Adrenal gland (tissue), 12 donors: ENCODE data around the gene SYNDIG1. TPM values are rescaled to one million over a fixed set of nuclear protein-coding genes. Genes with fewer than 3 reads are reported as not detected.

Experiments
- DNase-seq, 7 donors: peaks; one replicate each; pipeline ENCODE4 v3.0.0-alpha.2; 2019 to 2020
- H3K27ac ChIP-seq, 5 donors: fragments of 200-600 bp; sonication (generic) in 4 of 5; 1 replicate in 3 of 5; 2 replicates in 2 of 5; pipeline versions ENCODE4 v1.5.1 to v1.8.0; 2016 to 2020; ENCODE audit warnings: mild to moderate bottlenecking in 1 of 5
- H3K27me3 ChIP-seq: fragments of 200-600 bp; 2 replicates; pipeline ENCODE4 v1.8.0; 2021
- H3K36me3 ChIP-seq, 2 donors: fragments of 200-600 bp; replicated peaks in 1 of 2; 1 replicate in 1 of 2; 2 replicates in 1 of 2; pipeline versions ENCODE4 v1.5.1 to v1.8.0; 2018 to 2022
- H3K4me1 ChIP-seq, 2 donors: fragments of 200-600 bp; replicated peaks in 1 of 2; 1 replicate in 1 of 2; 2 replicates in 1 of 2; pipeline versions ENCODE4 v1.5.1 to v1.8.0; 2018 to 2021
- H3K4me3 ChIP-seq, 4 donors: fragments of 200-600 bp; sonication (generic) in 3 of 4; one replicate each; pipeline ENCODE4 v1.5.1; 2016 to 2018
- H3K9me3 ChIP-seq, 3 donors: fragments of 200-600 bp; sonication (generic) in 1 of 3; replicated peaks in 1 of 3; 1 replicate in 2 of 3; 2 replicates in 1 of 3; pipeline versions ENCODE4 v1.5.1 to v1.8.0; 2016 to 2021
- POLR2A ChIP-seq, 2 donors: fragments of 450-650 bp; IDR thresholded peaks; one replicate each; pipeline ENCODE4 v1.6.1; 2017; ENCODE audit warnings: antibody characterized with exemption in 2 of 2, mild to moderate bottlenecking in 2 of 2, moderate library complexity in 1 of 2
- WGBS, 4 donors: extraction: QIAGEN DNeasy Blood & Tissue Kit in 2 of 4; methylation state at CpG; one replicate each; pipeline versions ENCODE4 v1.1.5 to v1.1.7; 2013 to 2017; 5-methylcytosine and 5-hydroxymethylcytosine counted together
- intact Hi-C, 2 donors: fragments of 100-400 bp; cut with DNase I; formaldehyde crosslinking; loops; one replicate each; pipeline versions ENCODE4 v1.14.1 to v1.15.0; 2022 to 2023
- polyA plus RNA-seq, 3 donors: library from polyadenylated mRNA; stranded (reverse); fragments of 200-250 nt in 2 of 3; fragments of 350-450 nt in 1 of 3; fragmentation: Illumina TruSeq in 1 of 3; extraction: RNeasy Lipid Tissue Mini Kit (QIAGEN cat#74804) in 1 of 3; gene quantifications; one replicate each; pipeline ENCODE4 v1.2.3, GENCODE V29; 2013 to 2014
- total RNA-seq, 9 donors: library from RNA; depleted of rRNA in 4 of 9; stranded (reverse); fragments of >200 nt in 4 of 9; fragments of 120-200 nt in 1 of 9; fragmentation: NEBNext Ultra II Directional in 1 of 9; extraction: Animal tissue kit (Norgen Biotek cat#: 25700) in 1 of 9; gene quantifications; one replicate each; pipeline versions ENCODE4 v1.1.0 to v1.2.4, GENCODE V29; 2013 to 2023
- TF ChIP-seq, protein P1 (sequence below), 6 experiments: fragments of 450-650 bp in 4 of 6; fragments of 200-600 bp in 2 of 6; sonication (generic) in 1 of 6; IDR thresholded peaks; 1 replicate in 5 of 6; 2 replicates in 1 of 6; pipeline versions ENCODE4 v1.5.1 to v1.8.0; 2016 to 2021; ENCODE audit warnings: antibody characterized with exemption in 6 of 6, mild to moderate bottlenecking in 2 of 6, moderate library complexity in 1 of 6
- donor health status: healthy with polysubstance abuse.
- donor health status: Bipolar disorder and iron deficiency.
- donor health status: DM: yes; HTN: yes; CAD: no.
- donor health status: DM: no; HTN: no; CAD: no.
- donor health status: DM: no; HTN: no; CAD: no.
- donor health status: DM: yes; HTN: yes; CAD: no.

The SYNDIG1 gene
- total and polyA plus RNA-seq, 12 donors, result 0.26 to 3.6 (median 0.76) TPM

DNA sequence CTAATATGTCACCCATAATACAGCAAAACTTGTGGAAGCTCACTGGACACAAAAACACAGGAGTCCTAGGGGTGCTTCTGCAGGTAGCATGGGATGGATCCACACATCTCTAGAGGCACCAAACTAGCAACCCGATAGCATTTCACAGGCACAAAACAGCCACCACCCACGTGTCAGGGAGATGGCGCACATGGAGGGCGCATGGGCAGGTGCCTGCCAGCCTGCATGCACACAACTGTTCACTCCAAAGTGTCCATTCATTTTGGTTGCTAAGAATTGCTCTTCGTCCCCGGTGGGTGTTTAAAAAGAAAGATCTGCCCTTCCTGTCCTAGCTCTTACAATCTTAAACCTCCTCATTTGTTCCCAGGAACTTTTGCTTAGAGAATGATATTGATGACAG is 171.3 kb downstream of the SYNDIG1 start:
- Histone ChIP-seq H3K27ac (no peak overlapping the region), H3K9me3 (no peaks in the 10 kb centered on the region), H3K4me1 (no peaks in the 10 kb centered on the region), H3K36me3 (no peaks in the 10 kb centered on the region), H3K27me3 (no peaks in the 10 kb centered on the region), H3K4me3 (no peak overlapping the region)
- WGBS, 4 donors, result 76 to 86% (median 80%) methylated on average over 6 of the region's 6 CpGs
- intact Hi-C loops, result no loop called here
- DNase-seq, result no peak
- TF ChIP-seq, protein P1, sequence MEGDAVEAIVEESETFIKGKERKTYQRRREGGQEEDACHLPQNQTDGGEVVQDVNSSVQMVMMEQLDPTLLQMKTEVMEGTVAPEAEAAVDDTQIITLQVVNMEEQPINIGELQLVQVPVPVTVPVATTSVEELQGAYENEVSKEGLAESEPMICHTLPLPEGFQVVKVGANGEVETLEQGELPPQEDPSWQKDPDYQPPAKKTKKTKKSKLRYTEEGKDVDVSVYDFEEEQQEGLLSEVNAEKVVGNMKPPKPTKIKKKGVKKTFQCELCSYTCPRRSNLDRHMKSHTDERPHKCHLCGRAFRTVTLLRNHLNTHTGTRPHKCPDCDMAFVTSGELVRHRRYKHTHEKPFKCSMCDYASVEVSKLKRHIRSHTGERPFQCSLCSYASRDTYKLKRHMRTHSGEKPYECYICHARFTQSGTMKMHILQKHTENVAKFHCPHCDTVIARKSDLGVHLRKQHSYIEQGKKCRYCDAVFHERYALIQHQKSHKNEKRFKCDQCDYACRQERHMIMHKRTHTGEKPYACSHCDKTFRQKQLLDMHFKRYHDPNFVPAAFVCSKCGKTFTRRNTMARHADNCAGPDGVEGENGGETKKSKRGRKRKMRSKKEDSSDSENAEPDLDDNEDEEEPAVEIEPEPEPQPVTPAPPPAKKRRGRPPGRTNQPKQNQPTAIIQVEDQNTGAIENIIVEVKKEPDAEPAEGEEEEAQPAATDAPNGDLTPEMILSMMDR (IDR thresholded peaks at IDR 0.05), result no peak
- no peak for TF ChIP-seq POLR2A (IDR thresholded peaks at IDR 0.05)

DNA sequence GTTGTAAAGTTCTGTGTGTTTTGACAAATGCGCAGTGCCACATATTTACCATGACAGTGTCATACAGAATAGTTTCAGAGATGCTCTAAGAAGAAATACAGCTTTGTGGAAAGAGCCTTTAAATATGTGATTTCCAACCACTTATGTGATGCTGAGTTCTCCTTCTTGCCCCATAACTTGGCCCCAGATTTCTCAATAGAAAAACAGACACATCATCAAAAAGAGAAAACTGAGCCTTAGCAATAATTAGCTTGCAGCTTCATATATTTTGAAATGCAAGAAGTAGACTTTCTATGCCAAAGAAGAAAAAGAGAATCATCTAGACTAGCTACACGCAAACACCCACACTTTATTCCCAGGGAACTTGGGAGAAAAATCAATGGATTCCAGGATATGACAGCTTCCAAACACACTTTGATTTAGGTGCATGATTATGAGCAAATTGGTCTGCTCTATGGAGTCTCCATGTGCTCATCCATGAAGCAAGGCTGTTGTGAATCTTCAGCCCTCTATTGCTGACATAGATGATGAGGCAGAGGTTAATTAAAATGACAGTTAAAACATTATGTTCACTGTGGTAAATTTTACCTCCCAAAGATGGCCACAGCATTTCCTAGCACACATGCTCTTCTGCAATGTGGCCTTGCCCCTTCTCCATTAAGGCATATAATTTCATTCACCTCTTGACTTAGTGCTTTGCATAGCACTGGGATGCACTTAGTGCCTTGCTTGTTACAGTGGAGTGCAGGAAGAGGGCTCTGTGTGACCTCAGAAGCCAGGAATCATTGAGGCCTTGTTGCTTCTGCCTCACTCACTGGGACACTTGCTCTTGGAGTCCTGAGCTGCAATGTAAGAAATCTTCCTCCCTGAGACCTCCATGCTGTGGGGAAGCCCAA is 174.6 kb downstream of the SYNDIG1 start:
- H3K4me1 ChIP-seq, result no peaks in the 10 kb centered on the region
- TF ChIP-seq POLR2A (IDR thresholded peaks at IDR 0.05), result no peak
- TF ChIP-seq, protein P1 (IDR thresholded peaks at IDR 0.05), result no peak
- 88 to 98% (median 90%) methylated on average over 2 of the region's 2 CpGs for WGBS, 4 donors
- H3K9me3 ChIP-seq, result no peaks in the 10 kb centered on the region
- no peak for DNase-seq
- no peak overlapping the region for H3K4me3 ChIP-seq
- intact Hi-C loops, result no loop called here
- no peak overlapping the region for H3K27ac ChIP-seq
- H3K36me3 ChIP-seq, result no peaks in the 10 kb centered on the region
- H3K27me3 ChIP-seq, result no peaks in the 10 kb centered on the region

DNA sequence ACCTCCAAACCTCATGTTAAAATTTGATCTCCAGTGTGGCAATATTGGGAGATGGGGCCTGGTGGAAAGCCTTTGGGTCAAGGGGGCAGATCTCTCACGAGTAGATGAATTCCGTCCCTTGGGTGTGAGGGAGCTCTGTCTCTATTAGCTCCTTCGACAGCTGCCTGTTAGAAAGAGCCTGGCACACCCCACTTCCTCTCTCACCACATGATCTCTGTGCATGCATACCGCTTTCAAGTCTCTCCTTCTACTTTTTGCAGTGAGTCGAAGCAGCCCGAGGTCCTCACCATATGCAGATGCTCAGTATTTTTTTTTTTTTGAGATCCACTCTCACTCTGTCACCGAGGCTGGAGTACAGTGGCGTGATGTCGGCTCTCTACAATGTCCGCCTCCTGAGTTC is 176.9 kb downstream of the SYNDIG1 start:
- no peaks in the 10 kb centered on the region for H3K27me3 ChIP-seq
- intact Hi-C loops, result no loop called here
- WGBS, 4 donors, result 66 to 75% (median 71%) methylated on average over 10 of the region's 10 CpGs
- no peaks in the 10 kb centered on the region for H3K36me3 ChIP-seq
- H3K4me3 ChIP-seq, result no peak overlapping the region
- H3K9me3 ChIP-seq, result no peaks in the 10 kb centered on the region
- TF ChIP-seq, protein P1 (IDR thresholded peaks at IDR 0.05), result no peak
- TF ChIP-seq POLR2A (IDR thresholded peaks at IDR 0.05), result no peak
- no peak for DNase-seq
- H3K4me1 ChIP-seq, result no peaks in the 10 kb centered on the region
- H3K27ac ChIP-seq, result no peak overlapping the region

DNA sequence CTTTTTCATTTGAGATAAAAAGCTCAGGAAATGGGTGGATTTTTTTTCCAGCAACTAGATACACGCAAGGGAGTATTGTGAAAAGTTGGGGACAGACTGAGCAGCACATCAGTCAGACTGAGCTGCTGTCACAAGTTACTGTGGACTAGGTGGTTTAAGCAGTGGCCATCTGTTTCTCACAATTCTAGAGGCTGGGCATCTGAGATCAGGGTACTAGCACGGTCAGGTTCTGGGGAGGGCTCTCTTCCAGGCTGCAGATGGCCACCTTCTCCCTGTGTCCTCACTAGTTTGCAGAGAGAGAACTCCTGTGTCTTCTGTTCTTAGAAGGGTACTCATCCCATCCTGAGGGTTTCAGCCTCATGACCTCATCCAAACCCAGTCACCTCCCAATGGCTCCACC is 178.3 kb downstream of the SYNDIG1 start:
- Histone ChIP-seq H3K27me3 (no peaks in the 10 kb centered on the region), H3K4me1 (no peaks in the 10 kb centered on the region), H3K36me3 (no peaks in the 10 kb centered on the region), H3K27ac (no peak overlapping the region), H3K9me3 (no peaks in the 10 kb centered on the region), H3K4me3 (no peak overlapping the region)
- DNase-seq, result no peak
- 60 to 85% (median 73%) methylated on average over 2 of the region's 2 CpGs for WGBS, 4 donors
- no peak for TF ChIP-seq POLR2A (IDR thresholded peaks at IDR 0.05)
- TF ChIP-seq, protein P1 (IDR thresholded peaks at IDR 0.05), result no peak
- intact Hi-C loops, result no loop called here
